SK-N-MC (cell line): Measurements from ENCODE around the gene HOXB5.

ENCODE experiments used
- EZH2 ChIP-seq: fragments of 200-600 bp; sonication (generic); IDR thresholded peaks from one replicate; pipeline ENCODE4 v1.6.1; 2017; ENCODE audit warnings: antibody characterized with exemption
- FOXP2 ChIP-seq: optimal IDR thresholded peaks from 2 replicates; pipeline ENCODE3; 2011; ENCODE audit warnings: mild to moderate bottlenecking, moderate library complexity; ENCODE audit not compliant: insufficient read depth; ENCODE audit errors: extremely low read length, control extremely low read depth
- POLR2AphosphoS5 ChIP-seq: IDR thresholded peaks from 2 replicates; pipeline ENCODE4 v1.6.1; 2012; ENCODE audit warnings: mild to moderate bottlenecking, low read depth, low read length, borderline replicate concordance

DNA sequence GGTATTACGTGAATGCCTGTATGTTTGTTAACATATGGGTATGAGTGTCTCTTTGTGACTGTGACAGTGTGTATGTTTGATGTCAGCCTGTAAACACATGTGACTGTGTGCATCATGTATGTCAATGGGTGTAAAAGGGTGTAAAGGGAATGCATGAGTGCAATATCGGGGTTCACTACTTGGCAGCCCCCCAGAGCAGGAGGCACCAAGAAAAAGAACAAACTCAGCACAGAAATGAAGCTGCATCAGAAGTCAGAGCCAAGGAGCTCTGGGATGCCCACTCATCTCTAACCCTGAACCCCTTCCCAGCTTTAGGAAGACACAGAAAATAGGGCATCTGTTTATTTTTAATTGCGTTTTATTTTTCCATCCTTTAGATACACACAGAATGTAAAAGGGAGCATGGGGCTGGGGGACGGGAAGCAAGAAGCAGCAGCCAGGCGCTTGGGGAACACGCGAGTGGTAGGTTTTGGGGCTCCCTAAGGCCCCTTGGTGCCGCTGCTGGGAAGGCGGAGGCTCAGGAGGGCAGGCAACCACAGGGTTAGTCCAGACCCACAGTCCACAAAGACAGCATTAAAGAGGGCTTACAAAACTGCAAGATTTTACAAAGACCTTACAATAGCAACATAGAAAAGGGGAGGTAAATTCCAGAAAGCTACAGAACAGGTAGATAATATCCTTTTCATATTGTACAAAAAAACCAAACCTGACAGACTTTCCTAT, 13.5 kb upstream of the HOXB5 start:
- no peak for TF ChIP-seq EZH2
- no peak for TF ChIP-seq POLR2AphosphoS5
- TF ChIP-seq FOXP2: no peak
